OCI-LY1 (cell line): ENCODE results near the gene CYP4A11.

Experiments
- CTCF ChIP-seq: fragments of 200-600 bp; sonication (generic), shearing (Covaris generic); IDR thresholded peaks from 2 replicates; pipeline ENCODE4 v1.5.1; 2017; ENCODE audit warnings: mild to moderate bottlenecking, antibody characterized with exemption, low read length, moderate library complexity, mixed read lengths
- EZH2 ChIP-seq: fragments of 200-600 bp; sonication (generic), shearing (Covaris generic); IDR thresholded peaks from 2 replicates; pipeline ENCODE4 v1.8.0; 2017; ENCODE audit warnings: borderline replicate concordance, mixed run types, mild to moderate bottlenecking, antibody characterized with exemption, low read length, moderate library complexity, mixed read lengths

GRCh38 chr1:46903481-46903880 is 37.8 kb downstream of the CYP4A11 start:
- no peak for TF ChIP-seq CTCF
- no peak for TF ChIP-seq EZH2
